Vagina (tissue), 2 donors: ENCODE results near the gene EYS.

Experiments
- CTCF ChIP-seq, 3 experiments: fragments of 450-650 bp in 2 of 3; fragments of 200-600 bp in 1 of 3; sonication (generic) in 1 of 3; IDR thresholded peaks; one replicate each; pipeline ENCODE4 v1.5.1; 2017 to 2019; ENCODE audit warnings: antibody characterized with exemption in 3 of 3, mild to moderate bottlenecking in 2 of 3, moderate library complexity in 2 of 3
- POLR2A ChIP-seq, 2 donors: fragments of 450-650 bp; IDR thresholded peaks; one replicate each; pipeline ENCODE4 v1.6.1; 2017; ENCODE audit warnings: antibody characterized with exemption in 2 of 2, mild to moderate bottlenecking in 2 of 2, moderate library complexity in 2 of 2
- POLR2AphosphoS5 ChIP-seq, 2 donors: sonication (generic); formaldehyde crosslinking; IDR thresholded peaks; one replicate each; pipeline ENCODE4 v1.9.0; 2017; ENCODE audit warnings: antibody characterized with exemption in 2 of 2, mild to moderate bottlenecking in 2 of 2, low read depth in 1 of 2; ENCODE audit not compliant: insufficient read depth in 1 of 2

GRCh38 chr6:63705707-63706106, 2001.3 kb downstream of the EYS start:
- no peak for TF ChIP-seq CTCF (IDR thresholded peaks at IDR 0.05)
- no peak for TF ChIP-seq POLR2A (IDR thresholded peaks at IDR 0.05)
- TF ChIP-seq POLR2AphosphoS5 (IDR thresholded peaks at IDR 0.05; ENCODE audit: insufficient read depth in 1 of 2, low read depth in 1 of 2) = no peak
